Measurements from ENCODE around the gene MYD88. TPM values are rescaled to one million over a fixed set of nuclear protein-coding genes. Genes with fewer than 3 reads are reported as not detected.

Gene MYD88
- total RNA-seq, 1 donor from 2014 or later = 45.9 TPM

DNA sequence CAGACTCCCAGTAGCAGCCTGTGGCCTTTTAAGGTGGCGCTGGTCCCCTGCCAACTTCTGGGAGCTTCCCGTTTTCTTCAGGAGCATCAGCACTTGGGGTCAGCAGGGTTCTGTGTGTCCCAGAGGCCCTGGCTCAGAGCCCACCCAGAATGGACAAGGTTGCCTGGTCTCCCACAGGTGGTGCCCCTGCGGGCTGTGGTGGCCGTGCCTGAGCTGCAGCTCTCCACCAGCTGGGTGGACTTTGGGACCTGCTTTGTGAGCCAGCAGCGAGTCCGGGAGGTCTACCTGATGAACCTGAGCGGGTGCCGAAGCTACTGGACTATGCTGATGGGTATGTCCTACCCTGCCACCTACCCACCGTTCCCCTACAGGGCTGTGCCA lies 17.0 kb upstream of the MYD88 start:
- no peaks in the 10 kb centered on the region for H3K27me3 ChIP-seq
- intact Hi-C loops (cut with DNase I) = no loop called here
- no peak for DNase-seq (ENCODE audit: extremely low spot score in 2 of 2)
- H3K36me3 ChIP-seq = peaks cover 0 to 58% of the 10 kb centered on the region in 2 donors
- no peak overlapping the region for H3K4me3 ChIP-seq
- H3K27ac ChIP-seq = no peak overlapping the region
- H3K4me1 ChIP-seq = no peaks in the 10 kb centered on the region
- H3K9me3 ChIP-seq = no peaks in the 10 kb centered on the region
- TF ChIP-seq POLR2AphosphoS5 (IDR thresholded peaks at IDR 0.05; ENCODE audit: insufficient read depth in 1 of 2, low read depth in 1 of 2) (no peak), POLR2A (IDR thresholded peaks at IDR 0.05) (no peak)
- TF ChIP-seq, protein P1, sequence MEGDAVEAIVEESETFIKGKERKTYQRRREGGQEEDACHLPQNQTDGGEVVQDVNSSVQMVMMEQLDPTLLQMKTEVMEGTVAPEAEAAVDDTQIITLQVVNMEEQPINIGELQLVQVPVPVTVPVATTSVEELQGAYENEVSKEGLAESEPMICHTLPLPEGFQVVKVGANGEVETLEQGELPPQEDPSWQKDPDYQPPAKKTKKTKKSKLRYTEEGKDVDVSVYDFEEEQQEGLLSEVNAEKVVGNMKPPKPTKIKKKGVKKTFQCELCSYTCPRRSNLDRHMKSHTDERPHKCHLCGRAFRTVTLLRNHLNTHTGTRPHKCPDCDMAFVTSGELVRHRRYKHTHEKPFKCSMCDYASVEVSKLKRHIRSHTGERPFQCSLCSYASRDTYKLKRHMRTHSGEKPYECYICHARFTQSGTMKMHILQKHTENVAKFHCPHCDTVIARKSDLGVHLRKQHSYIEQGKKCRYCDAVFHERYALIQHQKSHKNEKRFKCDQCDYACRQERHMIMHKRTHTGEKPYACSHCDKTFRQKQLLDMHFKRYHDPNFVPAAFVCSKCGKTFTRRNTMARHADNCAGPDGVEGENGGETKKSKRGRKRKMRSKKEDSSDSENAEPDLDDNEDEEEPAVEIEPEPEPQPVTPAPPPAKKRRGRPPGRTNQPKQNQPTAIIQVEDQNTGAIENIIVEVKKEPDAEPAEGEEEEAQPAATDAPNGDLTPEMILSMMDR (IDR thresholded peaks at IDR 0.05) = no peak

DNA sequence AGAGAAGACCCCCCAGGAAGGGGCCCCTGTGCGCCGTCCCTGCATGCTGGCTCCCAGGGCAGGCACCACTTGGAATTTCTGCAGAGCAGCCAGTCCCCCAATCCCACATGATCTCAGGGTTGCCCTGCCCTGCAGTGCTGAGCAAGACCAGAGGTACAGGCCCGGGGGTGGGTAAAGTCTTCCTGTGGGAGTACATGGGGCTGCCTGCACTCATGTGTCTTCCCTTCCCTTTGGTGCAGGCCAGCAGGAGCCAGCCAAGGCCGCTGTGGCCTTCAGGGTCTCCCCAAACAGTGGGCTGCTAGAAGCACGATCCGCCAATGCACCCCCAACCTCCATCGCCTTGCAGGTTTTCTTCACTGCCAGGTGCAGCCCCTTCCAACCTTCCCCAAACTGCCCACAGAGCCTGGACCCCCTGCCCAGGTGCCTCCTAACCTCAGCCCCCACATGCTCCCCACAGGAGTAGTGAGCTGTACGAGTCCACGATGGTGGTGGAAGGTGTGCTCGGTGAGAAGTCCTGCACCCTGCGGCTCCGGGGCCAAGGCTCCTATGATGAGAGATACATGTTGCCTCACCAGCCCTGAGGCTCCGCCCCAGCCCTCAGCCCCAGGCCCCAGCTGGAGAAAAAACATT lies 16.5 kb upstream of the MYD88 start:
- no peak overlapping the region for H3K27ac ChIP-seq
- intact Hi-C loops (cut with DNase I) = no loop called here
- no peak overlapping the region for H3K4me3 ChIP-seq
- no peaks in the 10 kb centered on the region for H3K9me3 ChIP-seq
- DNase-seq (ENCODE audit: extremely low spot score in 2 of 2) = no peak
- H3K4me1 ChIP-seq = no peaks in the 10 kb centered on the region
- H3K27me3 ChIP-seq = no peaks in the 10 kb centered on the region
- TF ChIP-seq, protein P1 (IDR thresholded peaks at IDR 0.05) = no peak
- TF ChIP-seq POLR2A (IDR thresholded peaks at IDR 0.05) = no peak
- no peak for TF ChIP-seq POLR2AphosphoS5 (IDR thresholded peaks at IDR 0.05; ENCODE audit: insufficient read depth in 1 of 2, low read depth in 1 of 2)
- peaks cover 0 to 63% of the 10 kb centered on the region in 2 donors for H3K36me3 ChIP-seq

- DNase-seq (ENCODE audit: extremely low spot score in 2 of 2) = peak in 1 of 2 donors; percentile 47
- Histone ChIP-seq H3K9me3 (no peaks in the 10 kb centered on the region), H3K4me1 (no peaks in the 10 kb centered on the region), H3K27ac (no peak overlapping the region), H3K27me3 (no peaks in the 10 kb centered on the region), H3K4me3 (no peak overlapping the region), H3K36me3 (peaks cover 0 to 71% of the 10 kb centered on the region in 2 donors)
- TF ChIP-seq POLR2AphosphoS5 (IDR thresholded peaks at IDR 0.05; ENCODE audit: insufficient read depth in 1 of 2, low read depth in 1 of 2) = no peak
- TF ChIP-seq, protein P1 (IDR thresholded peaks at IDR 0.05) = no peak
- no peak for TF ChIP-seq POLR2A (IDR thresholded peaks at IDR 0.05)
- intact Hi-C loops (cut with DNase I) = no loop called here
Observed at GRCh38 chr3:38122712-38123290, 15.7 kb upstream of the MYD88 start.

GRCh38 chr3:38124324-38125122 lies 13.9 kb upstream of the MYD88 start:
- H3K27me3 ChIP-seq = no peaks in the 10 kb centered on the region
- H3K4me3 ChIP-seq = no peak overlapping the region
- peak; percentile 32 to 34 for DNase-seq (ENCODE audit: extremely low spot score in 2 of 2)
- no peak overlapping the region for H3K27ac ChIP-seq
- H3K9me3 ChIP-seq = no peaks in the 10 kb centered on the region
- peaks cover 0 to 88% of the 10 kb centered on the region in 2 donors for H3K36me3 ChIP-seq
- intact Hi-C loops (cut with DNase I) = no loop called here
- H3K4me1 ChIP-seq = no peaks in the 10 kb centered on the region
- TF ChIP-seq POLR2AphosphoS5 (IDR thresholded peaks at IDR 0.05; ENCODE audit: insufficient read depth in 1 of 2, low read depth in 1 of 2) (no peak), POLR2A (IDR thresholded peaks at IDR 0.05) (no peak)
- TF ChIP-seq, protein P1 (IDR thresholded peaks at IDR 0.05) = no peak

All from vagina (tissue), 2 donors.